Measurements from ENCODE around the gene BCAS1.

The BCAS1 gene, protein sequence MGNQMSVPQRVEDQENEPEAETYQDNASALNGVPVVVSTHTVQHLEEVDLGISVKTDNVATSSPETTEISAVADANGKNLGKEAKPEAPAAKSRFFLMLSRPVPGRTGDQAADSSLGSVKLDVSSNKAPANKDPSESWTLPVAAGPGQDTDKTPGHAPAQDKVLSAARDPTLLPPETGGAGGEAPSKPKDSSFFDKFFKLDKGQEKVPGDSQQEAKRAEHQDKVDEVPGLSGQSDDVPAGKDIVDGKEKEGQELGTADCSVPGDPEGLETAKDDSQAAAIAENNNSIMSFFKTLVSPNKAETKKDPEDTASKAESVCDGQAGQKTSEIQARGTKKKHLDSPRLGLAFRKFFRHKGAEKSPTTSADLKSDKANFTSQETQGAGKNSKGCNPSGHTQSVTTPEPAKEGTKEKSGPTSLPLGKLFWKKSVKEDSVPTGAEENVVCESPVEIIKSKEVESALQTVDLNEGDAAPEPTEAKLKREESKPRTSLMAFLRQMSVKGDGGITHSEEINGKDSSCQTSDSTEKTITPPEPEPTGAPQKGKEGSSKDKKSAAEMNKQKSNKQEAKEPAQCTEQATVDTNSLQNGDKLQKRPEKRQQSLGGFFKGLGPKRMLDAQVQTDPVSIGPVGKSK

DNA sequence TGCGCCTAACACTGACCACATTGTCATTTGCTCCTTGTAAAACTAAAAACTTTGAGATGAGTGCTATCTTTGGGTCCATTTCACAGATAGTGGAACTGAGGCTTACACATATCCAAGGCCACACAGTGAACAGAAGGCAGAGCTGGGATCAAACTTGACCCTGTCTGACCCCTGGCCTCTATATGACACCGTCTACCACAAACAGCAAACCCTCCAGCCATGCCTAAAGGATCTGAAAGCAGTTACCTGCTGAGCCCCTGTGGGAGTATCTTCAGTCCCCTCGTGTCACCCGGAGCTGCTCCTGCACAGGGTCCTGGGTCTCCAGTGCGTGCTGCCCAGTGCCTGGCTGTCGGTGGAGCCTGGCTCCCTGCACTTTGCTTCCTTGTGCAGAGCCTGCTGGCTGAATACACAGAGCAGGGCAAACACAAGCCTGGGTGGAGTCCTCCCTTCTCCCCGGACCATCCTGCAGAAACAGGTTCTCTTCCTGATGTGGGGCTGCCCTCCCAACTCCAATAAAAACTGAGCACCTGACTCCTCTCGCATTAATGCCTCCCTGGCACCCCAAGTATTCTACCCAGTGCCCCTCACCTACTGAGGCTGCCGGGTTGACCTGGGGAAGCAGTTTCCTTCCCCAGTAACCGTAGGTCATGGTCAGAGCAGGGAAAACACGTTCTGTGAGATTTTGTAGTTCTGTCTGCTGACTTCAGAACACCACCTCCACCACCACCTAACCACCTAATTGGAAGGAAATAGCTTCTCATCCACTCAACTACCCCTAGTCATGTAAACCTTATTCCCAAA lies at the start of gene BCAS1:
Gene BCAS1, minus strand, starts transcription at position 408 of the 801 bp plus-strand sequence. CDS start 11,876 bp downstream, outside the sequence.
- peak; percentile 40 for DNase-seq (ENCODE audit: low spot score)

GRCh38 chr20:54119744-54120143 lies 49.4 kb upstream of the BCAS1 start:
- no peak for DNase-seq (ENCODE audit: low spot score)

DNA sequence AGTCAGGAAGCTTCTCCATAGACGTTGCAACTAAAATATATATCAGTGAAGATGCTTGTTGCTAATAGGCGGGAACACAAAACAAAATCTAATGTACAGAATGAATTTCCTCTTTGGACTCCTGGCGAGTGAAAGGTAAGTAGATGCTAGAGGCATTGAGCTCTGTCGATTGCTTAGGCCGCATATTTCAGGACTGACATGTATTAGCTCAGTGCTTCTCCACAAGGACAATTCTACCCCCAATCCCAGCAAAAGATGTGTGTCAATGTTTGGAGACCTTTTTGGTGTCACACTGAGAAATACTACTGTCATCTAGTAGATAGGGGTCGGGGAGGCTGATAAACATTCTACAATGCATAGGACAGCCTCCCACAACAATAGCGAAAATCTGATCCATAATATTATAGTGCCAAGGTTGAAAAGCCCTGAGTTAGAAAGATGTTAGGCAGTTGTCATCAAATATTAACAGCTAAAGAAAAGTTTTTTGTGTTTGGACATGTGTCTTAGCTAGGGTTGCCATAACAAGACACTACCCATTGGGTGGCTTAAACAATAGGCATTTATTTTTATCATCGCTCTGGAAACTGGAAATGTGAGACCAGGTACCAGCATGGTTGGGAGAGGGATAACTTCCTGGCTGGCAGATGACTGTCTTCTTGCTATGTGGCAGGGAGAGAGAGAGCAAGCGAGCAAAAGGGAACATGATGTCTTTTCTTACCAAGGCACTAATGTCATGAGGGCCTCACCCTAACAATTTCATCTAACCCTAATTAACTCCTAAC lies 48.0 kb upstream of the BCAS1 start:
- no peak for DNase-seq (ENCODE audit: low spot score)

GRCh38 chr20:54116550-54117235 lies 46.3 kb upstream of the BCAS1 start:
- DNase-seq (ENCODE audit: low spot score) = no peak

DNA sequence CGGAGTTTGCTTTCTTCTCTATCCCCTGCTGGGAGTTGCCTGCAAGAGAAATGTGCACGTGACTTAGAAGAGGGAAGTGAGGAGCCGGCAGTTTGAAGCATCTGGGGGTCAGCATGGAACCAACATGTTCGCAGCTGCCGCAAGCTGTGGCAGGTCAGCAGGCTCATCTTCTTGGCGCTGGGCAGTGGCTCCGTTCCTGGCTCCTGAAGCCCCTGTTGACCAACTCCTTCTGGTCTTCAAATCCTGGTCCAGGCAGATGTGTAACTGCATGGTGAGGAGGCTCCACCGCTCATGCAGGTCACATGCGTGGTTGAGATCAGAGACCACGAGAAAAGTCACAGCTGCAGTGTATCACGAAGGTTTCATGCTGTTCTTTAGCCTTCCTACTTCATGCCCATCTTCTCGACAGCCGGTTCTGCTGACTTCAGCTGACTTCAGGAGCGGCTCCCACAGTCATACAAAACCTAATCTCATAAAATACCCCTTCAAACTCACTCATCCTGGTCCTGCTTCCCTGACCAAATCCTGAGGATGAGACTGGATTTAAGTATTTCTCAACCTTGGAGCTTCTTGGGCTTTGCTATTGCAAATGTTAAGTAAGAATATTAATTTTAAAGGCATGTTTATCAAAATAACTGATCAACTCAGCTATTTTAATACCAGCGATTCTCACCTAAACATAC lies 44.9 kb upstream of the BCAS1 start:
- no peak for DNase-seq (ENCODE audit: low spot score)

DNA sequence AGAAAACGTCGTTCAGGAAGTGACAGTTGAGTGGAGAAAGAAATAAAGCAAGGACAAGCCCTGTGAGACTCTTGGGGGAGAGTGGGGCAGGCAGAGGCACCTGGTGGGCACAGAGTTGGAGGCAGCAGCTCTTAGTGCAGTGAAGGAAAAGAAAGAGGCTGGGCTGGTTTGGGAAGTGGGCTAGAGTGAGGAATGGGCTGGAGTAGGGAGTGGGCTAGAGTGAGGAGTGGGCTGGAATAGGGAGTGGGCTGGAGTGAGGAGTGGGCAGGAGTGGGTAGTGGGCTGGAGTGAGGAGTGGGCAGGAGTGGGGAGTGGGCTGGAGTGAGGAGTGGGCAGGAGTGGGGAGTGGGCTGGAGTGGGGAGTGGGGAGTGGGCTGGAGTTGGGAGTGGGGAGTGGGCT lies 43.7 kb upstream of the BCAS1 start:
- no peak for DNase-seq (ENCODE audit: low spot score)

- no peak for DNase-seq (ENCODE audit: low spot score)
Observed at GRCh38 chr20:54113566-54113965, 43.2 kb upstream of the BCAS1 start.

DNA sequence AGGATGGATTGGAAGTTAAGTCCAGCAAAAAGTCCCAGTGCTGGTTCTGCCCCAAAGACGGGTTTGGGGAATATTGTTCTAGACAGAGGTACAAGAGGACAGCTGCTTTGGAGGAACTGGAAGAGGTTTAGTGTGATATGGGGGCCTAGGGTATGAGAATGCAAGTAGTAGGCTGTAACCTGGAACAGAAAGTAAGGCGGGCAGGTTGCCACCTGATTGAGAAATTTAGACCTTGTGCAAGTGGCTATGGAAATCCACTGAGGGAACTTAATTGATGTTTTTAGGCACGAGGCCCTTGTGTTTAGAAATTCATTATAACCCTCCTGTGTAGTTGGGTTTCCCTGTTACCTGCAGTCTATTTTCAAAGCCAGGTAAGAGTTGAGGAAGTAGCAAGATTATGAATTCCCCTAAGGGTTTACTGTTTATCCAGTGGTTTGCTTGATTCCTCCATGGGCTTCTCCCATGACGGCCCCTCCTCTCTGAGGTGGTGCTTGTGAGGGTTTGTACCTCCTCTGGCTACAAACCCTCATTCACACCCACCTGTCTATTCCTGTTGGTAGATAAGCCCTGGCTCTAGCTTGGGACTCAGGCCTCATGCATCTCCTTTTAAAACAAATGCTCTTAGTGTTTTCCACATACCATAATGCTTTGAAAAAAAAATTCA lies 42.0 kb upstream of the BCAS1 start:
- DNase-seq (ENCODE audit: low spot score) = no peak

DNA sequence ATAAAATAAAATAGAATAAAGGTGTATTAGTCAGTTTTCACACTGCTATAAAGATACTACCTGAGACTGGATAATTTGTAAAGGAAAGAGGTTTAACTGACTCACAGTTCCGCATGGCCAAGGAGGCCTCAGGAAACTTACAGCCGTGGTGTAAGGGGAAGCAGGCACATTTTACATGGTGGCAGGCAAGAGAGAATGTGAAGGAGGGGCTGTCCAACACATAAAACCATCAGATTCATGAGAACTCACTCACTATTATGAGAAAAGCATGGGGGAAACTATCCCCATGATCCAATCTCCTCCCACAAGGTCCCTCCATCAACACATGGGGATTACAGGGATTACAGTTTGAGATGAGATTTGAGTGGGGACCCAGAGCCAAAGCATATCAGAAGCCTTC lies 41.1 kb upstream of the BCAS1 start:
- DNase-seq (ENCODE audit: low spot score) = no peak

DNA sequence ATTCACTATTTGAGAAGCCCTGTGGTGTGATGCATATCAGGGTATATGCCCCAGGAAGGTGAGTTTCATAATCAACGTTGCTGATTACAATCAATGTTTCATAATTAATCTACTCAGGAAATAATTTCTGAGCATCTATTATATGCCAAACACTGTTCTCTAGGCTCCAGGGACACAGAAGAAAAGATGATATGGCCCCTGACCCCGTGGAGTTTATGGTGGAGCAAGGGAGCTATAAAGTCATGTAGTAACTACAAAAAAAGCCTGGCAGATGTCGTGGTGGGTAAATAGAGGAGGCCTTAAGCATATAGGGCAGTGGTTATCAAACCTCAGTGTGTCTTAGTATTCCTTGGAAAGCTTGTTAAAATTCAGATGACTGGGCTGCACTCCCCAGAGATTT lies 40.1 kb upstream of the BCAS1 start:
- DNase-seq (ENCODE audit: low spot score) = no peak

DNA sequence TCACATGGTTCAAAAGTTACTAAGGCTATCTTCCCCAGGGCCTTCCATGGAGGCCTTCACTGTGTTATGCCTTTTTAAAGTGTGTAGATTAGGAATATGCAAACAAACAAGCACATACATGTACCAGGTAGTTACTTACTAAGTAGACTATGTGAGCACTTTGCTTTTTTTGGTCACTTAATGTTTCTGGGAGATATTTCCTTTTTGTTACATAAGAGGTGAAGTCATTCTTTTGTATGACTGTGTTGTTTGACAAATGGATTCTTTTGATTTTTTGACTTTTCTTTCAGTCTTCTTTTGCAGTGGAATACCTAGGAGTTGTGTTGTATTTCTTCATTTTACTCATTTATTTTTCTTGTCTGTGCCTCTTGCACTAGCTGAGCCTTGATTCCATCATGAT lies 39.6 kb upstream of the BCAS1 start:
- no peak for DNase-seq (ENCODE audit: low spot score)

DNA sequence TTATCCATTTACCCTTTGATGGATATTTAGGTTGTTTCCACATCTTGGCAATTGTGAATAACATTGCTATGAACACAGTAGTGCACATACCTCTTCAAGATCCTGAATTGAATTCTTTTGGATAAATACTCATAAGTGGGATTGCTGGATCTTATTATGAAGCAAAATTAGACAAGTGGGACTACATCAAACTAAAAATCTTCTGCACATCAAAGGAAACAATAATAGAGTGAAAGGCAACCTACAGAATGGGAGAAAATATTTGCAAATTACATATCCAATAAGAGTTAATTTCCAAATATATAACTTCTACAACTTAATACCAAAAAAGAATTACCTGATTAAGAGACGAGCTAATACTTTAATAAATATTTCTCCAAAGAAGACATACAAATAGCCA lies 38.4 kb upstream of the BCAS1 start:
- DNase-seq (ENCODE audit: low spot score) = no peak

- no peak for DNase-seq (ENCODE audit: low spot score)
Observed at GRCh38 chr20:54108326-54108642, 37.9 kb upstream of the BCAS1 start.

- no peak for DNase-seq (ENCODE audit: low spot score)
Observed at GRCh38 chr20:54107600-54108325, 37.4 kb upstream of the BCAS1 start.

DNA sequence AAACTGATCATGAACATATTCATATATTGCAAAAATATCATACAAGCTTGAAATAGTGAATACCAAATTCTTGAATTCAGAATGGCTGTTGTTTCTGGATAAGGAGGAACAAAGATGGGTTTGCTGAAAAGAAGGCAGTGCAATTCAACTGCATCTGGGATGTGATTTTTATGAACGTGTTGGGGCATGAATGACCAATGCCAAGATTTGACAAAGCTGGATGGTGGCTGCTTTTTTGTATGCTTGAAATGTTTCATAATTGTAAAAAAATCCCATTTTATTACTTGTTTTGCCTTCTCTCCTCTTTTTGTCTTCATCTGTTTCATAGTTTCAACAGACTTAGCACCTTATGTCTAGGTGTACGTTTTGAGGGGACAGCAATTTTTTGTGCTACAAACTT lies 36.8 kb upstream of the BCAS1 start:
- no peak for DNase-seq (ENCODE audit: low spot score)

DNA sequence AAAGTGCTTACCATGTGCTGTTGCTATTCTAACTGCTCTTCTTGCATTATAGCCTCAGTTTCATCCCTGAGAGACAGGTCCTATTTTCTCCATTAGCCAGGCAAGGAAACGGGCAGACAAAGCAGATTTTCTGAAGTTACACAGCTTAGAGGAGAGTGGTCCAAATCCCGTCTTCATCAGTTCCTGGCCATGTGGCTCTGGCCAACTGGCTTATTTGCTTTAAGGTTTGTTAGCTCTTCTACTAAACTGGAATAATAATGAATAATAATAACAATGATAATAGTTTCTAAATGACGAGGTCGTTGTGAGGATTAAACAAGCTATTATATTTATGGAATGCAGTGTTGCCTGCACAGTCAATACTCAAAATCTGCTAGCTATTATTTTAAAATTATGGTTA lies 35.8 kb upstream of the BCAS1 start:
- no peak for DNase-seq (ENCODE audit: low spot score)

- DNase-seq (ENCODE audit: low spot score) = no peak
Observed at GRCh38 chr20:54105653-54106052, 35.3 kb upstream of the BCAS1 start.

DNA sequence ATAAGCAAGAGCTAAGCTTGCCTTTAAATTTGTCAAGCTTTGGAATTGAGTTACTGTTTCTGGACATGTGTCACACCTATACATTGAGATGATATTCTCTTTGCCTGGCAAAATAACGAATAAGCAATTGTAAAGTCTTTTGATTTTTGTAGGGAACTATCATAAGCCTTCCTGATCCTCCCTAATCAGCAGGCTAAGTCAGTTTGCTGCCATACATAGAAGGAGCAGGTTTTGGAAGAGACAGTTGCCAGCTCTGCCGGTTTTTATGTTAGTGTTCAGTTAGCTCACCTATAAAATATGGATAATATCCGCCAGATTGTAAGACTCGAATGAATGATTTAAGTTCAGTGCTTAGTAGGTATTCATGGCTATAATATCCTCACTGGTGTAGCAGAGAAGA lies 34.4 kb upstream of the BCAS1 start:
- DNase-seq (ENCODE audit: low spot score) = no peak

- DNase-seq (ENCODE audit: low spot score) = no peak
Observed at GRCh38 chr20:54103762-54104600, 33.6 kb upstream of the BCAS1 start.
